ENCODE measurements around the gene CSNK1G1.
"Not testable (repeated sequence)": the region's sequence is repeated elsewhere in the genome, so short reads cannot be mapped to it uniquely, and the experiment has no call there.

DNA sequence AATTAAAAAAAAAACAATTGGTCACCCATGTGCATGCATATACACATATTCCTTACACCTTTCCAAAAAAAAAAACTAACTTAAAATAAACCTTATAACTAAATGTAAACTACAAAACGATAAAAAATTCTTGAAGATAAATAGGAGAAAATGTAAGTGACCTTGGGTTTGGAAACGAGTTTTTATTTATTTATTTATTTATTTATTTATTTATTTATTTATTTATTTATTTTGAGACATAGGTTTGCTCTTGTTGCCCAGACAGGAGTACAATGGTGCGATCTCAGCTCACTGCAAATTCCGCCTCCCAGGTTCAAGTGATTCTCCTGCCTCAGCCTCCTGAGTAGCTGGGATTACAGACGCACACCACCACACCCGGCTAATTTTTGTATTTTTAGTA, 9.7 kb downstream of the CSNK1G1 start:
- TF ChIP-seq, protein P1, sequence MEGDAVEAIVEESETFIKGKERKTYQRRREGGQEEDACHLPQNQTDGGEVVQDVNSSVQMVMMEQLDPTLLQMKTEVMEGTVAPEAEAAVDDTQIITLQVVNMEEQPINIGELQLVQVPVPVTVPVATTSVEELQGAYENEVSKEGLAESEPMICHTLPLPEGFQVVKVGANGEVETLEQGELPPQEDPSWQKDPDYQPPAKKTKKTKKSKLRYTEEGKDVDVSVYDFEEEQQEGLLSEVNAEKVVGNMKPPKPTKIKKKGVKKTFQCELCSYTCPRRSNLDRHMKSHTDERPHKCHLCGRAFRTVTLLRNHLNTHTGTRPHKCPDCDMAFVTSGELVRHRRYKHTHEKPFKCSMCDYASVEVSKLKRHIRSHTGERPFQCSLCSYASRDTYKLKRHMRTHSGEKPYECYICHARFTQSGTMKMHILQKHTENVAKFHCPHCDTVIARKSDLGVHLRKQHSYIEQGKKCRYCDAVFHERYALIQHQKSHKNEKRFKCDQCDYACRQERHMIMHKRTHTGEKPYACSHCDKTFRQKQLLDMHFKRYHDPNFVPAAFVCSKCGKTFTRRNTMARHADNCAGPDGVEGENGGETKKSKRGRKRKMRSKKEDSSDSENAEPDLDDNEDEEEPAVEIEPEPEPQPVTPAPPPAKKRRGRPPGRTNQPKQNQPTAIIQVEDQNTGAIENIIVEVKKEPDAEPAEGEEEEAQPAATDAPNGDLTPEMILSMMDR (conservative IDR thresholded peaks at IDR 0.05) = not testable (repeated sequence)
- not testable (repeated sequence) for TF ChIP-seq ZFX (IDR thresholded peaks at IDR 0.05)
